ENCODE measurements around the gene PPHLN1. TPM values are rescaled to one million over a fixed set of nuclear protein-coding genes. Genes with fewer than 3 reads are reported as not detected.

PPHLN1 gene
- total RNA-seq, 1 donor from 2014 or later = 122 TPM

GRCh38 chr12:42482041-42482747 is 156.2 kb downstream of the PPHLN1 start:
- DNase-seq (ENCODE audit: low spot score) = peak; percentile 59

GRCh38 chr12:42482748-42483520 is 157.0 kb downstream of the PPHLN1 start:
- peak; percentile 80 for DNase-seq (ENCODE audit: low spot score)

- peak; percentile 55 for DNase-seq (ENCODE audit: low spot score)
These were observed 157.5 kb downstream of the PPHLN1 start for GRCh38 chr12:42483521-42483790.

- DNase-seq (ENCODE audit: low spot score) = no peak
These were observed 159.0 kb downstream of the PPHLN1 start for GRCh38 chr12:42484996-42485395.

- DNase-seq (ENCODE audit: low spot score) = no peak
These were observed 159.9 kb downstream of the PPHLN1 start for GRCh38 chr12:42485823-42486222.

DNA sequence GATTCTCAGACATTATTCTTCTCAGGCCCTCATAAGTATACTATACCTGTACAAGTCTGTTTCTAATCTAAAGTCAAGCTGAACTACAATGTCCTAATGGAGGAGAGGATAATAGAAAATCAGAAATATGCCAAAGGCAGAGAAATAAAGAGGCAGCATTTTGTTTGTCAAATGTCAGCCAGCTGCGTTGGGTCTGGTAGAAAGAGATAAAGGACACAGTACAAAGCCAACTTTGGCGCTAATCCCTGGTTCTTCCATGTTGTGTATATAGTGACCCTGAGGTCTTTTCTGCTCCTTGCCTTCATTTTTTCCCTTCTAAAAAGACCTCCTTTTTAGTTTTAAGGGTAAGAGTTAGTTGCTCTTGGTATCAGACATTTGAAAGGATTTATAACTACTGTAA is 160.4 kb downstream of the PPHLN1 start:
- DNase-seq (ENCODE audit: low spot score) = no peak

DNA sequence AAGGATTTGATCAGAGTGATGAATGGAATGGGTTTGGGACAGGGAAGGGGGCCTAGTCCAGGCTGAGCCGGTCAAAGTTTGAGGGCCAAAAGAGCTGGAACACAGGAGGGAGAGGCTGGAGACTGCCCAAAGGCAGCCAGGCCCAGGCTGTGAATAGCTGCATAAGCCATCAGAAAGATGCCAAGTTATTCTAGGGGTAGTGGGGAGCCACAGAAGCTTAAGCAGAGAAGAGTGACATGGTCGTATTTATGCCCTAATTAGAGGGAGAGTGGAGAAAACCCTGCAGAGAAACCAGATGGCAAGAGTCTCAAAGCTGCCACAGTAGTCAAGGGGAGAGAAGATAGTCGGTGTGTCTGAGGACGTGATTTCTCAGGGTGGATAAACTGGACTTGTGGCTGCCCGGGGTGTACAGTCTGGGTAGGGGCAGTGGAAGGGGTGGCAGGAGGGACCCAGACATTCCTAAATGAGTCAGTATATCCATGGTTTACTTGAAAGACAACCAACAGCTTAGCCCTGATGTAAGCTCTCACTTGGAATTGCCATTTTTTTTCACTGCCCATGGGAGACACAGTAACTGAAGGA is 164.4 kb downstream of the PPHLN1 start:
- no peak for DNase-seq (ENCODE audit: low spot score)

Other genes with a start within 250 kb of the PPHLN1 start
- gene GXYLT1, start 181.3 kb upstream of the PPHLN1 start, total RNA-seq (ENCODE audit: insufficient read depth, low replicate concordance) = 22.1 TPM
- gene YAF2, start 87.9 kb upstream of the PPHLN1 start, total RNA-seq (ENCODE audit: insufficient read depth, low replicate concordance) = 29.1 TPM
- gene ZCRB1, start 73 bp upstream of the PPHLN1 start, total RNA-seq (ENCODE audit: insufficient read depth, low replicate concordance) = 42.4 TPM

Measured in umbilical cord (tissue), 2 donors.